Osteoblast (primary cell): ENCODE data around the gene EIF4B. TPM values are rescaled to one million over a fixed set of nuclear protein-coding genes. Genes with fewer than 3 reads are reported as not detected.

Experiments
- DNase-seq: peaks from one replicate; pipeline ENCODE4 v3.0.0; 2011; ENCODE audit warnings: low spot score, mixed read lengths; ENCODE audit not compliant: insufficient read length; ENCODE audit errors: missing footprints
- H2AFZ ChIP-seq: 2 replicates; pipeline ENCODE4 v1.6.0; 2011; ENCODE audit warnings: mild to moderate bottlenecking, low read length
- H3K27ac ChIP-seq: 2 replicates; pipeline ENCODE4 v1.5.1; 2011; ENCODE audit warnings: mild to moderate bottlenecking, low read depth, low read length, moderate library complexity
- H3K27me3 ChIP-seq: 2 replicates; pipeline ENCODE4 v1.6.0; 2012; ENCODE audit warnings: mild to moderate bottlenecking, control low read depth, inconsistent platforms, low read length, moderate library complexity; ENCODE audit not compliant: insufficient read depth
- H3K36me3 ChIP-seq: 2 replicates; pipeline ENCODE4 v1.5.1; 2011; ENCODE audit warnings: mild to moderate bottlenecking, low read length, control low read depth, moderate library complexity; ENCODE audit not compliant: insufficient read depth
- H3K4me1 ChIP-seq: 2 replicates; pipeline ENCODE4 v1.5.1; 2011; ENCODE audit warnings: mild to moderate bottlenecking, low read length, control low read depth, moderate library complexity; ENCODE audit not compliant: insufficient read depth
- H3K4me2 ChIP-seq: 2 replicates; pipeline ENCODE4 v1.6.0; 2011; ENCODE audit warnings: mild to moderate bottlenecking, low read length; ENCODE audit not compliant: insufficient read depth
- H3K4me3 ChIP-seq: fragments of 200-600 bp; sonication (generic); 3 replicates; pipeline ENCODE4 v1.5.1; 2012; ENCODE audit warnings: mild to moderate bottlenecking, low read length, inconsistent platforms; ENCODE audit not compliant: insufficient read depth
- H3K79me2 ChIP-seq: 2 replicates; pipeline ENCODE4 v1.6.0; 2012; ENCODE audit warnings: mild to moderate bottlenecking, low read length, control low read depth, inconsistent platforms; ENCODE audit not compliant: insufficient read depth
- H3K9me3 ChIP-seq: 2 replicates; pipeline ENCODE4 v1.5.1; 2011; ENCODE audit warnings: low read depth, low read length, control low read depth
- H4K20me1 ChIP-seq: 2 replicates; pipeline ENCODE4 v1.6.0; 2012; ENCODE audit warnings: mild to moderate bottlenecking, low read length, control low read depth; ENCODE audit not compliant: insufficient read depth
- CTCF ChIP-seq: IDR thresholded peaks from 2 replicates; pipeline ENCODE4 v1.5.1; 2011; ENCODE audit warnings: mild to moderate bottlenecking, low read depth, low read length, moderate library complexity; ENCODE audit errors: extremely low read depth
- small RNA-seq: library from RNA; depleted of rRNA; stranded (forward); fragments of <200 nt; gene quantifications from one replicate; pipeline ENCODE3, GENCODE V24; 2012
- total RNA-seq: library from RNA; depleted of rRNA; stranded (reverse); fragments of >200 nt; gene quantifications from 2 replicates; pipeline ENCODE4 v1.2.3, GENCODE V29; 2012

Gene EIF4B
- total RNA-seq, 1 donor = 1,332 TPM

- DNase-seq = no peak
- H3K4me3 ChIP-seq = no peak overlapping the region
- H4K20me1 ChIP-seq = no peaks in the 10 kb centered on the region
- no peaks in the 10 kb centered on the region for H3K79me2 ChIP-seq
- TF ChIP-seq CTCF = no peak
- no peaks in the 10 kb centered on the region for H3K36me3 ChIP-seq
- H2AFZ ChIP-seq = no peak overlapping the region
- H3K4me2 ChIP-seq = no peak overlapping the region
- H3K27me3 ChIP-seq = no peaks in the 10 kb centered on the region
- H3K9me3 ChIP-seq = no peaks in the 10 kb centered on the region
- H3K4me1 ChIP-seq = no peaks in the 10 kb centered on the region
- H3K27ac ChIP-seq = no peak overlapping the region
These were observed 80.1 kb downstream of the EIF4B start for GRCh38 chr12:53086361-53086760.

GRCh38 chr12:53090105-53090504 lies 83.8 kb downstream of the EIF4B start:
- DNase-seq = no peak
- no peaks in the 10 kb centered on the region for H4K20me1 ChIP-seq
- no peak overlapping the region for H2AFZ ChIP-seq
- H3K27me3 ChIP-seq = no peaks in the 10 kb centered on the region
- H3K27ac ChIP-seq = no peak overlapping the region
- no peak overlapping the region for H3K4me2 ChIP-seq
- H3K4me3 ChIP-seq = no peak overlapping the region
- no peak for TF ChIP-seq CTCF
- no peaks in the 10 kb centered on the region for H3K79me2 ChIP-seq
- no peaks in the 10 kb centered on the region for H3K4me1 ChIP-seq
- H3K9me3 ChIP-seq = no peaks in the 10 kb centered on the region
- H3K36me3 ChIP-seq = no peaks in the 10 kb centered on the region

- Histone ChIP-seq H3K79me2 (no peaks in the 10 kb centered on the region), H3K36me3 (no peaks in the 10 kb centered on the region), H3K4me1 (peaks cover under 1% of the 10 kb centered on the region), H4K20me1 (no peaks in the 10 kb centered on the region), H3K4me3 (no peak overlapping the region), H3K27ac (no peak overlapping the region), H2AFZ (no peak overlapping the region), H3K27me3 (no peaks in the 10 kb centered on the region), H3K4me2 (no peak overlapping the region), H3K9me3 (no peaks in the 10 kb centered on the region)
- no peak for DNase-seq
- TF ChIP-seq CTCF = no peak
These were observed 84.3 kb downstream of the EIF4B start for GRCh38 chr12:53090554-53090953.

GRCh38 chr12:53091756-53092155 lies 85.5 kb downstream of the EIF4B start:
- no peak for DNase-seq
- no peak overlapping the region for H3K4me3 ChIP-seq
- peaks cover 12% of the 10 kb centered on the region for H3K4me1 ChIP-seq
- H3K9me3 ChIP-seq = no peaks in the 10 kb centered on the region
- no peaks in the 10 kb centered on the region for H3K79me2 ChIP-seq
- H2AFZ ChIP-seq = no peak overlapping the region
- no peak overlapping the region for H3K4me2 ChIP-seq
- no peaks in the 10 kb centered on the region for H3K36me3 ChIP-seq
- H3K27me3 ChIP-seq = no peaks in the 10 kb centered on the region
- TF ChIP-seq CTCF = no peak
- H3K27ac ChIP-seq = no peak overlapping the region
- H4K20me1 ChIP-seq = no peaks in the 10 kb centered on the region

Small RNAs within 50 kb of the gene (small RNA-seq; reads per million reads assigned to genes)
- gene MIR6757 = not detected

Other genes starting within 250 kb of the EIF4B start
- not detected in 2 replicates for gene KRT76, start 229.1 kb upstream of the EIF4B start, total RNA-seq
- gene KRT3, start 210.3 kb upstream of the EIF4B start, total RNA-seq = not detected in 2 replicates
- gene KRT4, start 192.3 kb upstream of the EIF4B start, total RNA-seq = not detected in 2 replicates
- gene KRT79, start 172.1 kb upstream of the EIF4B start, total RNA-seq = not detected in 2 replicates
- gene KRT78, start 157.5 kb upstream of the EIF4B start, total RNA-seq = not detected in 2 replicates
- gene KRT8, start 101.4 kb upstream of the EIF4B start, total RNA-seq = 2.9 and 5.1 TPM in 2 replicates
- 22.4 and 61.9 TPM in 2 replicates for gene KRT18, start 57.3 kb upstream of the EIF4B start, total RNA-seq
- 72.0 and 76.0 TPM in 2 replicates for gene TNS2, start 43.6 kb downstream of the EIF4B start, total RNA-seq
- 25.6 and 26.8 TPM in 2 replicates for gene SPRYD3, start 72.9 kb downstream of the EIF4B start, total RNA-seq
- 431 and 577 TPM in 2 replicates for gene IGFBP6, start 91.2 kb downstream of the EIF4B start, total RNA-seq
- not detected in 2 replicates for gene SOAT2, start 97.0 kb downstream of the EIF4B start, total RNA-seq
- 14.7 and 19.5 TPM in 2 replicates for gene ZNF740, start 174.3 kb downstream of the EIF4B start, total RNA-seq
- 9.1 and 9.4 TPM in 2 replicates for gene CSAD, start 174.5 kb downstream of the EIF4B start, total RNA-seq
- 0.88 and 1.1 TPM in 2 replicates for gene ITGB7, start 200.8 kb downstream of the EIF4B start, total RNA-seq
- gene RARG, start 225.8 kb downstream of the EIF4B start, total RNA-seq = 46.6 and 49.9 TPM in 2 replicates